GM23338 (cell line): ENCODE measurements around the gene DOCK6.

Experiments used
- CREB1 ChIP-seq: fragments of 250-450 bp; sonication (Bioruptor Pico); IDR thresholded peaks from 2 replicates; pipeline ENCODE4 v1.5.0; 2020; ENCODE audit warnings: low read depth, mild to moderate bottlenecking, moderate library complexity
- EZH2 ChIP-seq: fragments of 200-600 bp; sonication (generic); IDR thresholded peaks from one replicate; pipeline ENCODE4 v1.8.0; 2017; ENCODE audit warnings: antibody characterized with exemption, mild to moderate bottlenecking, low read depth; ENCODE audit not compliant: unreplicated experiment
- EZH2phosphoT487 ChIP-seq: fragments of 200-600 bp; sonication (generic); IDR thresholded peaks from one replicate; pipeline ENCODE4 v1.8.1; 2018; ENCODE audit warnings: antibody characterized with exemption; ENCODE audit not compliant: unreplicated experiment
- JUNB ChIP-seq: IDR thresholded peaks from one replicate; pipeline ENCODE4 v1.6.1; 2016; ENCODE audit warnings: antibody characterized with exemption; ENCODE audit not compliant: unreplicated experiment
- NANOG ChIP-seq: IDR thresholded peaks from 2 replicates; pipeline ENCODE4 v1.6.1; 2016; ENCODE audit warnings: antibody characterized with exemption, borderline replicate concordance
- POLR2AphosphoS5 ChIP-seq: IDR thresholded peaks from 2 replicates; pipeline ENCODE4 v1.6.1; 2016; ENCODE audit warnings: antibody characterized with exemption, low read depth
- STAT1 ChIP-seq: IDR thresholded peaks from one replicate; pipeline ENCODE4 v1.6.1; 2016; ENCODE audit warnings: antibody characterized with exemption; ENCODE audit not compliant: unreplicated experiment
- ZNF114 ChIP-seq: fragments of 250-450 bp; sonication (Bioruptor Pico); IDR thresholded peaks from 2 replicates; pipeline ENCODE4 v1.5.0; 2020; ENCODE audit warnings: mild to moderate bottlenecking, moderate library complexity
- ZNF331 ChIP-seq: fragments of 250-450 bp; sonication (Bioruptor Pico); IDR thresholded peaks from 2 replicates; pipeline ENCODE4 v1.5.0; 2020; ENCODE audit warnings: low read depth, mild to moderate bottlenecking, moderate library complexity
- ZNF462 ChIP-seq: fragments of 250-450 bp; sonication (Bioruptor Pico); IDR thresholded peaks from 2 replicates; pipeline ENCODE4 v1.5.0; 2020; ENCODE audit warnings: mild to moderate bottlenecking, moderate library complexity
- TF ChIP-seq, protein P1 (sequence below), 2 experiments: fragments of 200-600 bp in 1 of 2; sonication (generic) in 1 of 2; conservative IDR thresholded peaks; 2 replicates each; pipeline versions ENCODE4 v1.5.1 to v1.6.1; 2016 to 2017; ENCODE audit warnings: antibody characterized with exemption in 2 of 2, low read depth in 2 of 2, mild to moderate bottlenecking in 2 of 2, moderate library complexity in 1 of 2
- TF ChIP-seq, protein P2 (sequence below): IDR thresholded peaks from 2 replicates; pipeline ENCODE4 v1.6.1; 2016; ENCODE audit warnings: antibody characterized with exemption
- TF ChIP-seq, protein P3 (sequence below): IDR thresholded peaks from one replicate; pipeline ENCODE4 v1.6.1; 2018; ENCODE audit warnings: antibody characterized with exemption; ENCODE audit not compliant: unreplicated experiment

DNA sequence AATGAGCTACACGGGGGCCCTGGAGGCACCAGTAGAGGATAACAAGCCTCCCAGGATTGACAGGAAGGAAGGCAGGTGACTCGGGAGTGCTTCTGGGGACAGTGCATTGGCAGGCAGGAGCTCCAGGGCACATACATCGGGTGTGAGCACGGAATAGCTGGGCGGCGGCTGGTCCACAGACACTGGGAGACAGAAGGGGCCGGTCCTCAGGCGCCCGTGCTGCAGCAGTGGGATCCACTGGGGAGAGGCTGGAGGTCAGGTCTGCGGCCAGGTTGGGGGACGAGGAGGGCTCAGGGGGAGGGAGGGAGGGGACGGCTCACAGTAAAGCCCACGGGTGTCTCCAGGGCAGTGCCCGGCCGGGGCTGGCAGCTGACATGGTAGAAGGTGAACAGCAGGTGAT, 25.0 kb downstream of the DOCK6 start:
- TF ChIP-seq, protein P1, sequence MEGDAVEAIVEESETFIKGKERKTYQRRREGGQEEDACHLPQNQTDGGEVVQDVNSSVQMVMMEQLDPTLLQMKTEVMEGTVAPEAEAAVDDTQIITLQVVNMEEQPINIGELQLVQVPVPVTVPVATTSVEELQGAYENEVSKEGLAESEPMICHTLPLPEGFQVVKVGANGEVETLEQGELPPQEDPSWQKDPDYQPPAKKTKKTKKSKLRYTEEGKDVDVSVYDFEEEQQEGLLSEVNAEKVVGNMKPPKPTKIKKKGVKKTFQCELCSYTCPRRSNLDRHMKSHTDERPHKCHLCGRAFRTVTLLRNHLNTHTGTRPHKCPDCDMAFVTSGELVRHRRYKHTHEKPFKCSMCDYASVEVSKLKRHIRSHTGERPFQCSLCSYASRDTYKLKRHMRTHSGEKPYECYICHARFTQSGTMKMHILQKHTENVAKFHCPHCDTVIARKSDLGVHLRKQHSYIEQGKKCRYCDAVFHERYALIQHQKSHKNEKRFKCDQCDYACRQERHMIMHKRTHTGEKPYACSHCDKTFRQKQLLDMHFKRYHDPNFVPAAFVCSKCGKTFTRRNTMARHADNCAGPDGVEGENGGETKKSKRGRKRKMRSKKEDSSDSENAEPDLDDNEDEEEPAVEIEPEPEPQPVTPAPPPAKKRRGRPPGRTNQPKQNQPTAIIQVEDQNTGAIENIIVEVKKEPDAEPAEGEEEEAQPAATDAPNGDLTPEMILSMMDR (conservative IDR thresholded peaks at IDR 0.05; ENCODE audit: low read depth in 2 of 2): no peak
- no peak for TF ChIP-seq POLR2AphosphoS5
- TF ChIP-seq EZH2phosphoT487: no peak
- TF ChIP-seq, protein P2, sequence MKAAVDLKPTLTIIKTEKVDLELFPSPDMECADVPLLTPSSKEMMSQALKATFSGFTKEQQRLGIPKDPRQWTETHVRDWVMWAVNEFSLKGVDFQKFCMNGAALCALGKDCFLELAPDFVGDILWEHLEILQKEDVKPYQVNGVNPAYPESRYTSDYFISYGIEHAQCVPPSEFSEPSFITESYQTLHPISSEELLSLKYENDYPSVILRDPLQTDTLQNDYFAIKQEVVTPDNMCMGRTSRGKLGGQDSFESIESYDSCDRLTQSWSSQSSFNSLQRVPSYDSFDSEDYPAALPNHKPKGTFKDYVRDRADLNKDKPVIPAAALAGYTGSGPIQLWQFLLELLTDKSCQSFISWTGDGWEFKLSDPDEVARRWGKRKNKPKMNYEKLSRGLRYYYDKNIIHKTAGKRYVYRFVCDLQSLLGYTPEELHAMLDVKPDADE: no peak
- no peak for TF ChIP-seq EZH2
- no peak for TF ChIP-seq ZNF331
- TF ChIP-seq JUNB: no peak
- TF ChIP-seq, protein P3, sequence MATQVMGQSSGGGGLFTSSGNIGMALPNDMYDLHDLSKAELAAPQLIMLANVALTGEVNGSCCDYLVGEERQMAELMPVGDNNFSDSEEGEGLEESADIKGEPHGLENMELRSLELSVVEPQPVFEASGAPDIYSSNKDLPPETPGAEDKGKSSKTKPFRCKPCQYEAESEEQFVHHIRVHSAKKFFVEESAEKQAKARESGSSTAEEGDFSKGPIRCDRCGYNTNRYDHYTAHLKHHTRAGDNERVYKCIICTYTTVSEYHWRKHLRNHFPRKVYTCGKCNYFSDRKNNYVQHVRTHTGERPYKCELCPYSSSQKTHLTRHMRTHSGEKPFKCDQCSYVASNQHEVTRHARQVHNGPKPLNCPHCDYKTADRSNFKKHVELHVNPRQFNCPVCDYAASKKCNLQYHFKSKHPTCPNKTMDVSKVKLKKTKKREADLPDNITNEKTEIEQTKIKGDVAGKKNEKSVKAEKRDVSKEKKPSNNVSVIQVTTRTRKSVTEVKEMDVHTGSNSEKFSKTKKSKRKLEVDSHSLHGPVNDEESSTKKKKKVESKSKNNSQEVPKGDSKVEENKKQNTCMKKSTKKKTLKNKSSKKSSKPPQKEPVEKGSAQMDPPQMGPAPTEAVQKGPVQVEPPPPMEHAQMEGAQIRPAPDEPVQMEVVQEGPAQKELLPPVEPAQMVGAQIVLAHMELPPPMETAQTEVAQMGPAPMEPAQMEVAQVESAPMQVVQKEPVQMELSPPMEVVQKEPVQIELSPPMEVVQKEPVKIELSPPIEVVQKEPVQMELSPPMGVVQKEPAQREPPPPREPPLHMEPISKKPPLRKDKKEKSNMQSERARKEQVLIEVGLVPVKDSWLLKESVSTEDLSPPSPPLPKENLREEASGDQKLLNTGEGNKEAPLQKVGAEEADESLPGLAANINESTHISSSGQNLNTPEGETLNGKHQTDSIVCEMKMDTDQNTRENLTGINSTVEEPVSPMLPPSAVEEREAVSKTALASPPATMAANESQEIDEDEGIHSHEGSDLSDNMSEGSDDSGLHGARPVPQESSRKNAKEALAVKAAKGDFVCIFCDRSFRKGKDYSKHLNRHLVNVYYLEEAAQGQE: no peak
- TF ChIP-seq ZNF462 (CRISPR knock-in tag): no peak
- TF ChIP-seq STAT1: no peak
- no peak for TF ChIP-seq CREB1 (CRISPR knock-in tag)
- TF ChIP-seq ZNF114 (CRISPR knock-in tag): no peak
- no peak for TF ChIP-seq NANOG
